ENCODE results near the gene HCN2. TPM values are rescaled to one million over a fixed set of nuclear protein-coding genes. Genes with fewer than 3 reads are reported as not detected.

Gene HCN2
- total RNA-seq, 2 experiments from 2014 or later, result 0.18 TPM

DNA sequence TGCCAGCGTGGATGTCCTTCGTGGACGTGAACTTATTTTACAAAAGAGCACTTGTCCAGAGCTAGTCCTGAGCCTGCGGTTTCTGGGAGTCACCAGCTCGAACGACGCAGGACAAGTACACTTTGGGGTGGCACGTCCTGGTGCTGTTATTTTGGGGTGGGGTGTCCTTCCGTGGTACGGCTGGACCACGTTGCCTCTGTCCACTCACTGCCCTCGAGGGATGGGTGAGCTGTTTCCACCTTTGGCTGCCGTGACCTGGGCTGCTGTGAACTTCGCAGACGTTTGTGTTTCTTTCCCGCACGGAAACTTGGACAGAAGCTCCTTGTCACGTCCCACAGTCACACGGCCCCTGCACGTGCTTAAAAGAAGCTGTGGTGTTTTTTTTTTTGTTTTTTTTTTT lies 34.9 kb upstream of the HCN2 start:
- POLR2A ChIA-PET, result interaction anchor here (2.2 kb wide), 1 partner anchor 17 kb away, joined by 8 read pairs; the partner anchor contains the start of gene BSG

DNA sequence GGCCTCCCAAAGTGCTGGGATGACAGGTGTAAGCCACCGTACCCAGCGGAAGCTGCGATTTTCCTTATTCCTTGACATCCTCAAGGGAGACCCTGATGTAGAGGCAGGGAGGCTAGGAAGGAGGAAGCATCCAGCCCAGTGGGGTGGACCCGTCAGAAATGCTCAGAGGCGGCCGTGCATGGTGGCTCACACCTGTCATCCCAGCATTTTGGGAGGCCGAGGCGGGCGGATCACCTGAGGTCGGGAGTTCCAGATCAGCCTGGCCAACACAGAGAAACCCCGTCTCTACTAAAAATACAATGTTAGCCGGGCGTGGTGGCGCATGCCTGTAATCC lies 34.2 kb upstream of the HCN2 start:
- H3K27me3 Mint-ChIP-seq, result no peaks in the 10 kb centered on the region
- ChIA-PET CTCF (no interaction called here), POLR2A (interaction anchor here (2.2 kb wide), 1 partner anchor 16 kb away, joined by 8 read pairs; the partner anchor contains the start of gene BSG)
- no peaks in the 10 kb centered on the region for H3K9me3 Mint-ChIP-seq
- no peaks in the 10 kb centered on the region for H3K36me3 Mint-ChIP-seq (ENCODE audit: low read depth)
- ATAC-seq (no peak), DNase-seq (no peak)
- TF ChIP-seq, protein P1, sequence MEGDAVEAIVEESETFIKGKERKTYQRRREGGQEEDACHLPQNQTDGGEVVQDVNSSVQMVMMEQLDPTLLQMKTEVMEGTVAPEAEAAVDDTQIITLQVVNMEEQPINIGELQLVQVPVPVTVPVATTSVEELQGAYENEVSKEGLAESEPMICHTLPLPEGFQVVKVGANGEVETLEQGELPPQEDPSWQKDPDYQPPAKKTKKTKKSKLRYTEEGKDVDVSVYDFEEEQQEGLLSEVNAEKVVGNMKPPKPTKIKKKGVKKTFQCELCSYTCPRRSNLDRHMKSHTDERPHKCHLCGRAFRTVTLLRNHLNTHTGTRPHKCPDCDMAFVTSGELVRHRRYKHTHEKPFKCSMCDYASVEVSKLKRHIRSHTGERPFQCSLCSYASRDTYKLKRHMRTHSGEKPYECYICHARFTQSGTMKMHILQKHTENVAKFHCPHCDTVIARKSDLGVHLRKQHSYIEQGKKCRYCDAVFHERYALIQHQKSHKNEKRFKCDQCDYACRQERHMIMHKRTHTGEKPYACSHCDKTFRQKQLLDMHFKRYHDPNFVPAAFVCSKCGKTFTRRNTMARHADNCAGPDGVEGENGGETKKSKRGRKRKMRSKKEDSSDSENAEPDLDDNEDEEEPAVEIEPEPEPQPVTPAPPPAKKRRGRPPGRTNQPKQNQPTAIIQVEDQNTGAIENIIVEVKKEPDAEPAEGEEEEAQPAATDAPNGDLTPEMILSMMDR (IDR thresholded peaks at IDR 0.05), result no peak
- no peak overlapping the region for H3K4me3 Mint-ChIP-seq
- H3K4me1 Mint-ChIP-seq (ENCODE audit: low read depth), result no peaks in the 10 kb centered on the region
- H3K27ac Mint-ChIP-seq, result no peak overlapping the region
- intact Hi-C loops (cut with micrococcal nuclease), result no loop called here

More for the DNA sequence above, 34.9 kb upstream of the HCN2 start:
- no peak for DNase-seq
- H3K4me1 Mint-ChIP-seq (ENCODE audit: low read depth), result no peaks in the 10 kb centered on the region
- TF ChIP-seq, protein P1 (IDR thresholded peaks at IDR 0.05), result no peak
- H3K27me3 Mint-ChIP-seq, result no peaks in the 10 kb centered on the region
- H3K27ac Mint-ChIP-seq, result no peak overlapping the region
- ATAC-seq, result no peak
- intact Hi-C loops (cut with micrococcal nuclease), result no loop called here
- H3K4me3 Mint-ChIP-seq, result no peak overlapping the region
- no peaks in the 10 kb centered on the region for H3K9me3 Mint-ChIP-seq
- no peaks in the 10 kb centered on the region for H3K36me3 Mint-ChIP-seq (ENCODE audit: low read depth)
- CTCF ChIA-PET, result no interaction called here

DNA sequence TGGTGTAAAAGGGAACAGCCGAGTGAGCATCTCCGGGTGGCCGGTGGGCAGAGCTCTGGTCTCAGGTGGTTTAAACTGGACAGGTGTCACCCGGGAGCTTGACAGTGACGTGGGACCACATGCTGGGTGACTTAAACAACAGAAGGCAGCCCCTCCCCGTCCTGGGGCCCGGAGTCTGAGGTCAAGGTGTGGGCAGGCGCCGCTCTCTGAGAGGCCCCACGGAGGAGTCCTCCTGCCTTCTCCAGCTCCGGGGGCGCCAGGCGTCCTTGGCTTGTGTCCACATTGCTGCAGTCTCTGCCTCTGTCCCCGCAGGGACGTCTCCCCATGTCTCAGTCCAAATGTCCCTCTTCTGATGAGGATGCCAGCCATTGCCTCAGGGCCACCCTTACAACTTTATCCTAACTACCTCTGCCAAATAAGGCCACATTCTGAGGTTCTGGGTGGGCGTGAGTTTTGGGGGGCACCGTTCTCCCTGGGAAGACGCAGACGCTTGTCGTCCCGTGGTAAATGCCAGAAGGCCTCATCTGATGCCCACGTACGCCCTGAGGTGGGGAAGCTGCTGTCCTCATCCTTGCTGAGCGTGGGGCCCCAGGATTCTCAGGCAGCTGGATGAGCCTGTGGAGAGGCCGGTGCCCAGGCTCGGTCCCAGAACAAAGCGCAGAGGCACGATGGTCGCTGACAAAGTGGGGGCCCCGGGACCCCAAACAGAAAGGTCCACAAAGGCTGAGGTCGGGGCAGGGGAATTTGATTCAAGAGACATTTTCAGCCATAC lies 32.9 kb upstream of the HCN2 start:
- DNase-seq, result no peak
- TF ChIP-seq, protein P1 (IDR thresholded peaks at IDR 0.05), result no peak
- intact Hi-C loops (cut with micrococcal nuclease), result no loop called here
- H3K4me1 Mint-ChIP-seq (ENCODE audit: low read depth), result no peaks in the 10 kb centered on the region
- H3K27ac Mint-ChIP-seq, result no peak overlapping the region
- no peaks in the 10 kb centered on the region for H3K36me3 Mint-ChIP-seq (ENCODE audit: low read depth)
- H3K4me3 Mint-ChIP-seq, result no peak overlapping the region
- no peaks in the 10 kb centered on the region for H3K9me3 Mint-ChIP-seq
- no peak for ATAC-seq
- ChIA-PET CTCF (no interaction called here), POLR2A (interaction anchor here (0.8 to 1.6 kb wide), 2 partner anchors 11 to 15 kb away, joined by 3 to 5 read pairs; no protein-coding TSS in a partner anchor)
- no peaks in the 10 kb centered on the region for H3K27me3 Mint-ChIP-seq

DNA sequence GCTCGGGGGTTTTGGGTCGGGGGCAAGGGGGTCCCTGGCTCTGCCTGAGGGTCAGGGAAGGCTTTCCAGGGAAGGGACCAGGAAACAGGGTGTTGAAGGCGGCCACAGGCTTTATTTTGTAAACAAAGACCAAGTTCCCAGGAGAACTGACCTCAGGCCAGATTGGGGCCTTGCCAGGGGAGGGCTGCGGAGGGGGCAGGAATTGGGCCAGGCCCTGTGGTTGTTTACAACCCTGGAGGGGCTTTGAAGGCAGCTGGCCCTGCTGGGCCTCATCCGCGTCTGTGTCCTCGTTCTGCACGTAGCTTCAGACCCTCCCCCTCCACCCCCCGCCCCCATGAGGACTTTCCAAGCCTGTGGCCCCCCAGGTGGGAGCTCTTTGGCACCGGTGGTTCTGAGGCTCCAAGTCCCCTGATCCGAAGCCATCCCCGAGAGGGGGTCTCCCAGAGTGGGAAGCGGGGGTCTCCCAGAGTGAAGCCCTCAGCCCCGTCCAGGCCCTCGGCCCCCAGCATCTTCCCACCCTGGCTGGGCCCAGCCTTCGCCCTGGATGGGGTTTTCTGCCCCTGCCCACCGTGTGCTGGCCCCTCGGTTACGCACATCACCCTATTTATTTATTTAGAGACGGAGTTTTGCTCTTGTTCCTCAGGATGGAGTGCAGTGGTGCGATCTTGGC lies 30.8 kb upstream of the HCN2 start:
- no peak overlapping the region for H3K4me3 Mint-ChIP-seq
- DNase-seq (no peak), ATAC-seq (no peak)
- H3K27me3 Mint-ChIP-seq, result no peaks in the 10 kb centered on the region
- intact Hi-C loops (cut with micrococcal nuclease), result no loop called here
- no peak overlapping the region for H3K27ac Mint-ChIP-seq
- TF ChIP-seq, protein P1 (IDR thresholded peaks at IDR 0.05), result no peak
- H3K36me3 Mint-ChIP-seq (ENCODE audit: low read depth), result no peaks in the 10 kb centered on the region
- ChIA-PET CTCF (no interaction called here), POLR2A (no interaction called here)
- no peaks in the 10 kb centered on the region for H3K4me1 Mint-ChIP-seq (ENCODE audit: low read depth)
- H3K9me3 Mint-ChIP-seq, result no peaks in the 10 kb centered on the region

DNA sequence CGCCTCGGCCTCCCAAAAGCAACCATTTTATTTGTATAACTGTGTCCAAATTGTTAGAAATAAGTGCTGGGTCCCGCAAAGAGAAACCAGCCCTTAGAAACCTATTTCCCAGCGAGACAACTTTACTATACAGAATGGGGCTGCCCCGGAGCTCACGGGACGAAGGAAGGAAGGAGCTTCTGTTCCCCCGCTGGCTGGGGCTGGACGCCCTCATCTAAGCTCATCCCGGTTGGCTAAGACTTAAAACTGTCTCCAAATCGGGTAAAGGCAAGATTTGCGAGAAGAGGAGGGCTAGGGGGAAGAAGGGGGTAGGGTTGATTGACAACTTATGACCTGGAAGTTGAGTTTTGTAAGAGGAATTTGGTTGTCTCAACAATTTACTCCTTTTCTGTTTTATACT lies 29.6 kb upstream of the HCN2 start:
- DNase-seq (no peak), ATAC-seq (no peak)
- Mint-ChIP-seq H3K4me3 (no peak overlapping the region), H3K27ac (no peak overlapping the region), H3K36me3 (ENCODE audit: low read depth) (no peaks in the 10 kb centered on the region), H3K9me3 (no peaks in the 10 kb centered on the region), H3K27me3 (no peaks in the 10 kb centered on the region), H3K4me1 (ENCODE audit: low read depth) (no peaks in the 10 kb centered on the region)
- TF ChIP-seq, protein P1 (IDR thresholded peaks at IDR 0.05), result no peak
- POLR2A ChIA-PET, result no interaction called here
- CTCF ChIA-PET, result interaction anchor here (1.3 kb wide), 1 partner anchor 14 kb away, joined by 3 read pairs; no protein-coding TSS in a partner anchor
- intact Hi-C loops (cut with micrococcal nuclease), result no loop called here
